GM10847 (cell line): ENCODE data around the gene MED9.

Experiments used
- POLR2A ChIP-seq: IDR thresholded peaks from 2 replicates; pipeline ENCODE4 v1.6.1; 2011; ENCODE audit not compliant: insufficient read length; ENCODE audit errors: extremely low read depth

Gene MED9

GRCh38 chr17:17476865-17477467 is at the start of gene MED9:
MED9 (plus strand) TSS chr17:17477000; CDS start chr17:17477042, 42 bp downstream.
- peak; percentile 71 for TF ChIP-seq POLR2A

- TF ChIP-seq POLR2A: no peak
Observed at GRCh38 chr17:17429222-17429621, 47.6 kb upstream of the MED9 start.

- TF ChIP-seq POLR2A: no peak
Observed at GRCh38 chr17:17431605-17432004, 45.2 kb upstream of the MED9 start.

GRCh38 chr17:17433000-17433703 is 43.6 kb upstream of the MED9 start:
- TF ChIP-seq POLR2A: no peak

- TF ChIP-seq POLR2A: no peak
Observed at GRCh38 chr17:17434477-17434876, 42.3 kb upstream of the MED9 start.

GRCh38 chr17:17435323-17435722 is 41.5 kb upstream of the MED9 start:
- no peak for TF ChIP-seq POLR2A

- no peak for TF ChIP-seq POLR2A
Observed at GRCh38 chr17:17437461-17437860, 39.3 kb upstream of the MED9 start.

- no peak for TF ChIP-seq POLR2A
Observed at GRCh38 chr17:17437893-17438292, 38.9 kb upstream of the MED9 start.

- TF ChIP-seq POLR2A: no peak
Observed at GRCh38 chr17:17440010-17440843, 36.6 kb upstream of the MED9 start.

- no peak for TF ChIP-seq POLR2A
Observed at GRCh38 chr17:17440938-17441675, 35.7 kb upstream of the MED9 start.

- TF ChIP-seq POLR2A: no peak
Observed at GRCh38 chr17:17443173-17443572, 33.6 kb upstream of the MED9 start.

GRCh38 chr17:17445296-17445924 is 31.4 kb upstream of the MED9 start:
- no peak for TF ChIP-seq POLR2A

- no peak for TF ChIP-seq POLR2A
Observed at GRCh38 chr17:17445925-17446665, 30.7 kb upstream of the MED9 start.

- TF ChIP-seq POLR2A: no peak
Observed at GRCh38 chr17:17446666-17447155, 30.1 kb upstream of the MED9 start.
